Neural cell (in vitro differentiated cells): ENCODE measurements around the gene NPW. TPM values are rescaled to one million over a fixed set of nuclear protein-coding genes. Genes with fewer than 3 reads are reported as not detected.

Source experiments
- H2AFZ ChIP-seq: fragments of 200-600, 300-800 bp; sonication (generic), shearing (Covaris generic); 2 replicates; pipeline ENCODE4 v1.6.0; 2014; ENCODE audit warnings: low read depth, mild to moderate bottlenecking, antibody characterized with exemption, low read length, moderate library complexity
- H3F3A ChIP-seq: fragments of 200-600 bp; shearing (Covaris generic); 2 replicates; pipeline ENCODE4 v1.6.1; 2016; ENCODE audit warnings: mild to moderate bottlenecking, moderate library complexity, mixed read lengths, antibody characterized with exemption, low read length; ENCODE audit not compliant: insufficient read depth, poor library complexity, severe bottlenecking
- H3K27ac ChIP-seq: fragments of 200-600, 300-800 bp; sonication (generic), shearing (Covaris generic); 2 replicates; pipeline ENCODE4 v1.5.1; 2014; ENCODE audit warnings: mild to moderate bottlenecking, low read length, moderate library complexity
- H3K27me3 ChIP-seq: fragments of 300-800, 200-600 bp; sonication (generic), shearing (Covaris generic); 2 replicates; pipeline ENCODE4 v1.6.0; 2014; ENCODE audit warnings: mild to moderate bottlenecking, low read depth, low read length, moderate library complexity; ENCODE audit not compliant: insufficient read depth
- H3K36me3 ChIP-seq: fragments of 300-800, 200-600 bp; sonication (generic), shearing (Covaris generic); 2 replicates; pipeline ENCODE4 v1.5.1; 2014; ENCODE audit warnings: mild to moderate bottlenecking, antibody characterized with exemption, low read length, moderate library complexity; ENCODE audit not compliant: insufficient read depth
- H3K4me2 ChIP-seq: fragments of 300-800, 200-600 bp; sonication (generic), shearing (Covaris generic); 2 replicates; pipeline ENCODE4 v1.6.0; 2014; ENCODE audit warnings: mild to moderate bottlenecking, low read length
- H3K4me3 ChIP-seq: fragments of 300-800, 200-600 bp; sonication (generic), shearing (Covaris generic); 2 replicates; pipeline ENCODE4 v1.5.1; 2014; ENCODE audit warnings: mild to moderate bottlenecking, low read length, moderate library complexity
- H3K79me2 ChIP-seq: fragments of 200-600 bp; shearing (Covaris generic); replicated peaks from 2 replicates; pipeline ENCODE4 v1.6.0; 2014; ENCODE audit warnings: mild to moderate bottlenecking, low read length, moderate library complexity; ENCODE audit not compliant: insufficient read depth
- H3K9ac ChIP-seq: fragments of 300-800, 200-600 bp; sonication (generic), shearing (Covaris generic); 2 replicates; pipeline ENCODE4 v1.6.1; 2016; ENCODE audit warnings: mild to moderate bottlenecking, low read length, mixed read lengths
- H3K9me2 ChIP-seq: fragments of 200-600 bp; shearing (Covaris generic); 2 replicates; pipeline ENCODE4 v1.6.1; 2016; ENCODE audit warnings: mild to moderate bottlenecking, low read length, mixed read lengths; ENCODE audit not compliant: insufficient read depth
- H3K9me3 ChIP-seq: fragments of 200-600, 300-800 bp; sonication (generic), shearing (Covaris generic); 2 replicates; pipeline ENCODE4 v1.6.1; 2016; ENCODE audit warnings: mild to moderate bottlenecking, mixed run types, low read length, moderate library complexity, mixed read lengths
- H4K20me1 ChIP-seq: fragments of 200-600 bp; shearing (Covaris generic); 2 replicates; pipeline ENCODE4 v1.6.1; 2016; ENCODE audit warnings: mild to moderate bottlenecking, mixed run types; ENCODE audit not compliant: insufficient read depth
- CTCF ChIP-seq: fragments of 450-650 bp; IDR thresholded peaks from 2 replicates; pipeline ENCODE4 v1.5.1; 2014; ENCODE audit warnings: antibody characterized with exemption, mild to moderate bottlenecking, moderate library complexity; ENCODE audit not compliant: poor library complexity, severe bottlenecking
- EP300 ChIP-seq: fragments of 450-650 bp; conservative IDR thresholded peaks from 2 replicates; pipeline ENCODE4 v1.6.1; 2014; ENCODE audit warnings: antibody characterized with exemption, mild to moderate bottlenecking, moderate library complexity; ENCODE audit not compliant: poor library complexity, severe bottlenecking
- EZH2 ChIP-seq: fragments of 200-600, 300-800 bp; shearing (Covaris generic), sonication (generic); IDR thresholded peaks from 2 replicates; pipeline ENCODE4 v1.6.1; 2014; ENCODE audit warnings: antibody characterized with exemption, low read length, borderline replicate concordance, mild to moderate bottlenecking; ENCODE audit not compliant: insufficient read depth, poor library complexity, severe bottlenecking
- MXI1 ChIP-seq: fragments of 450-650 bp; conservative IDR thresholded peaks from 2 replicates; pipeline ENCODE4 v1.6.1; 2014; ENCODE audit warnings: antibody characterized with exemption, mild to moderate bottlenecking; ENCODE audit not compliant: poor library complexity, severe bottlenecking
- POLR2AphosphoS5 ChIP-seq: IDR thresholded peaks from 2 replicates; pipeline ENCODE4 v1.6.1; 2012
- RAD21 ChIP-seq: fragments of 450-650 bp; conservative IDR thresholded peaks from 2 replicates; pipeline ENCODE4 v1.6.1; 2014; ENCODE audit warnings: antibody characterized with exemption, mild to moderate bottlenecking, moderate library complexity
- REST ChIP-seq: IDR thresholded peaks from 2 replicates; pipeline ENCODE4 v1.6.1; 2012; ENCODE audit warnings: borderline replicate concordance
- SMC3 ChIP-seq: fragments of 450-650 bp; conservative IDR thresholded peaks from 2 replicates; pipeline ENCODE4 v1.6.1; 2014; ENCODE audit warnings: antibody characterized with exemption, mild to moderate bottlenecking, moderate library complexity; ENCODE audit not compliant: poor library complexity
- TAF1 ChIP-seq: IDR thresholded peaks from 2 replicates; pipeline ENCODE4 v1.6.1; 2012; ENCODE audit warnings: low read depth
- polyA plus RNA-seq: library from polyadenylated mRNA; depleted of rRNA; stranded (reverse); fragments of >200 nt; gene quantifications from 2 replicates; pipeline ENCODE4 v1.2.3, GENCODE V29; 2014

NPW gene
- polyA plus RNA-seq, 1 donor from 2014 or later, result not detected

GRCh38 chr16:2008009-2008526 lies 11.5 kb upstream of the NPW start (continued):
- no peak for TF ChIP-seq RAD21

GRCh38 chr16:2008631-2009163 lies 10.9 kb upstream of the NPW start:
- no peak overlapping the region for H2AFZ ChIP-seq
- no peaks in the 10 kb centered on the region for H3K9me3 ChIP-seq
- H3K27me3 ChIP-seq, result no peaks in the 10 kb centered on the region
- H3K9me2 ChIP-seq, result no peaks in the 10 kb centered on the region
- peak overlapping the region; percentile 34 for H3K4me2 ChIP-seq
- peak overlapping the region; percentile 19 for H3K27ac ChIP-seq
- peak overlapping the region; percentile 75 for H3K9ac ChIP-seq
- no peaks in the 10 kb centered on the region for H3K36me3 ChIP-seq
- peaks cover 46% of the 10 kb centered on the region for H3K79me2 ChIP-seq
- TF ChIP-seq REST, result no peak
- TF ChIP-seq SMC3, result no peak
- TF ChIP-seq TAF1, result no peak
- H3K4me3 ChIP-seq, result peak overlapping the region; percentile 87
- H3F3A ChIP-seq, result no peaks in the 10 kb centered on the region
- peaks cover 5% of the 10 kb centered on the region for H4K20me1 ChIP-seq

- peak overlapping the region; percentile 87 for H3K4me3 ChIP-seq
- peaks cover 46% of the 10 kb centered on the region for H3K79me2 ChIP-seq
- no peaks in the 10 kb centered on the region for H3K36me3 ChIP-seq
- no peaks in the 10 kb centered on the region for H3K27me3 ChIP-seq
- H3K9ac ChIP-seq, result peak overlapping the region; percentile 75
- H3F3A ChIP-seq, result no peaks in the 10 kb centered on the region
- TF ChIP-seq POLR2AphosphoS5 (no peak), REST (no peak), EP300 (no peak), SMC3 (no peak), TAF1 (no peak), MXI1 (no peak), RAD21 (no peak), EZH2 (no peak), CTCF (no peak)
- H3K9me2 ChIP-seq, result no peaks in the 10 kb centered on the region
- H3K4me2 ChIP-seq, result peak overlapping the region; percentile 34
- peak overlapping the region; percentile 19 for H3K27ac ChIP-seq
- no peaks in the 10 kb centered on the region for H3K9me3 ChIP-seq
- H4K20me1 ChIP-seq, result peaks cover 5% of the 10 kb centered on the region
- no peak overlapping the region for H2AFZ ChIP-seq
Measured at GRCh38 chr16:2009164-2009711, 10.3 kb upstream of the NPW start.
